Activated naive CD8-positive, alpha-beta T cell treated with anti-CD3 and anti-CD28 coated beads, Interleukin-2, amount 50 U/mL, for 24 hours (primary cell): ENCODE results near the gene LILRA1.
"Not testable (repeated sequence)": the region's sequence is repeated elsewhere in the genome, so short reads cannot be mapped to it uniquely, and the experiment has no call there.

Experiments
- ATAC-seq: fragments of 150-1000 bp; cut with Tn5 transposase; one replicate; pipeline ENCODE4 v1.10.0; 2021
- DNase-seq: peaks from one replicate; pipeline ENCODE4 v3.0.0; 2021
- H3K27ac Mint-ChIP-seq: one replicate; pipeline ENCODE4 v1.8.0; 2021; ENCODE audit warnings: mild to moderate bottlenecking, mixed read lengths
- H3K27me3 Mint-ChIP-seq: one replicate; pipeline ENCODE4 v1.8.0; 2021; ENCODE audit warnings: mixed read lengths
- H3K36me3 Mint-ChIP-seq: one replicate; pipeline ENCODE4 v1.8.0; 2021; ENCODE audit warnings: low read depth, mixed read lengths
- H3K4me1 Mint-ChIP-seq: one replicate; pipeline ENCODE4 v1.8.0; 2021; ENCODE audit warnings: mixed read lengths
- H3K4me3 Mint-ChIP-seq: one replicate; pipeline ENCODE4 v1.8.0; 2021; ENCODE audit warnings: mild to moderate bottlenecking, moderate library complexity, mixed read lengths
- H3K9me3 Mint-ChIP-seq: one replicate; pipeline ENCODE4 v1.8.0; 2021; ENCODE audit warnings: mixed read lengths

Gene LILRA1

GRCh38 chr19:54571715-54572615, 21.5 kb upstream of the LILRA1 start:
- not testable (repeated sequence) for H3K4me3 Mint-ChIP-seq, ATAC-seq, DNase-seq, H3K36me3 Mint-ChIP-seq, H3K27ac Mint-ChIP-seq, H3K9me3 Mint-ChIP-seq, H3K4me1 Mint-ChIP-seq
- peaks cover 31% of the 10 kb centered on the region for H3K27me3 Mint-ChIP-seq

- no peak overlapping the region for H3K27ac Mint-ChIP-seq
- DNase-seq (no peak), ATAC-seq (no peak)
- no peak overlapping the region for H3K4me3 Mint-ChIP-seq
- H3K4me1 Mint-ChIP-seq, result peaks cover 9% of the 10 kb centered on the region
- peaks cover 29% of the 10 kb centered on the region for H3K27me3 Mint-ChIP-seq
- no peaks in the 10 kb centered on the region for H3K9me3 Mint-ChIP-seq
- no peaks in the 10 kb centered on the region for H3K36me3 Mint-ChIP-seq
These were observed 20.6 kb upstream of the LILRA1 start for GRCh38 chr19:54572696-54573311.

GRCh38 chr19:54573330-54573872, 20.0 kb upstream of the LILRA1 start, which contains the start of gene LILRA2:
Gene LILRA2, plus strand, starts transcription at chr19:54573790. Its CDS starts 89 bp downstream, at chr19:54573879.
- no peak for ATAC-seq

GRCh38 chr19:54574051-54574450, 19.4 kb upstream of the LILRA1 start:
- Mint-ChIP-seq H3K27ac (no peak overlapping the region), H3K36me3 (no peaks in the 10 kb centered on the region), H3K4me3 (no peak overlapping the region), H3K9me3 (no peaks in the 10 kb centered on the region), H3K4me1 (peaks cover 9% of the 10 kb centered on the region), H3K27me3 (peaks cover 29% of the 10 kb centered on the region)
- no peak for DNase-seq
- ATAC-seq, result no peak

More at GRCh38 chr19:54573330-54573872, 20.0 kb upstream of the LILRA1 start, which contains the start of gene LILRA2:
- H3K27me3 Mint-ChIP-seq, result peaks cover 29% of the 10 kb centered on the region
- no peak within 1 kb of the TSS for H3K27ac Mint-ChIP-seq
- no peak for DNase-seq
- H3K9me3 Mint-ChIP-seq, result no peaks in the 10 kb centered on the region
- H3K4me1 Mint-ChIP-seq, result peaks cover 9% of the 10 kb centered on the region
- H3K36me3 Mint-ChIP-seq, result no peaks in the 10 kb centered on the region
- H3K4me3 Mint-ChIP-seq, result no peak within 1 kb of the TSS

GRCh38 chr19:54574527-54575056, 18.8 kb upstream of the LILRA1 start:
- Mint-ChIP-seq H3K27me3 (peaks cover 29% of the 10 kb centered on the region), H3K4me3 (no peak overlapping the region), H3K27ac (no peak overlapping the region), H3K9me3 (no peaks in the 10 kb centered on the region), H3K36me3 (no peaks in the 10 kb centered on the region), H3K4me1 (peaks cover 9% of the 10 kb centered on the region)
- DNase-seq (no peak), ATAC-seq (no peak)

GRCh38 chr19:54575205-54575604, 18.2 kb upstream of the LILRA1 start:
- not testable (repeated sequence) for ATAC-seq
- peaks cover 29% of the 10 kb centered on the region for H3K27me3 Mint-ChIP-seq

GRCh38 chr19:54576411-54576976, 16.9 kb upstream of the LILRA1 start:
- ATAC-seq, result no peak
- no peak overlapping the region for H3K4me3 Mint-ChIP-seq
- no peak overlapping the region for H3K27ac Mint-ChIP-seq
- peaks cover 22% of the 10 kb centered on the region for H3K27me3 Mint-ChIP-seq
- no peaks in the 10 kb centered on the region for H3K9me3 Mint-ChIP-seq
- peaks cover 9% of the 10 kb centered on the region for H3K4me1 Mint-ChIP-seq
- no peaks in the 10 kb centered on the region for H3K36me3 Mint-ChIP-seq
- DNase-seq, result no peak

More at GRCh38 chr19:54575205-54575604, 18.2 kb upstream of the LILRA1 start:
- not testable (repeated sequence) for H3K4me3 Mint-ChIP-seq, DNase-seq, H3K9me3 Mint-ChIP-seq, H3K4me1 Mint-ChIP-seq, H3K36me3 Mint-ChIP-seq, H3K27ac Mint-ChIP-seq

- ATAC-seq (no peak), DNase-seq (no peak)
- Mint-ChIP-seq H3K27me3 (peaks cover 18% of the 10 kb centered on the region), H3K4me3 (no peak overlapping the region), H3K4me1 (peaks cover 8% of the 10 kb centered on the region), H3K9me3 (no peaks in the 10 kb centered on the region), H3K36me3 (no peaks in the 10 kb centered on the region), H3K27ac (no peak overlapping the region)
These were observed 16.1 kb upstream of the LILRA1 start for GRCh38 chr19:54577334-54577733.

GRCh38 chr19:54578268-54578667, 15.2 kb upstream of the LILRA1 start:
- H3K4me1 Mint-ChIP-seq, ATAC-seq, H3K36me3 Mint-ChIP-seq, DNase-seq, H3K27ac Mint-ChIP-seq, H3K9me3 Mint-ChIP-seq, H3K4me3 Mint-ChIP-seq: not testable (repeated sequence)
- H3K27me3 Mint-ChIP-seq, result peaks cover 17% of the 10 kb centered on the region

- ATAC-seq (no peak), DNase-seq (no peak)
- Mint-ChIP-seq H3K9me3 (peaks cover 11% of the 10 kb centered on the region), H3K4me1 (no peaks in the 10 kb centered on the region), H3K27ac (no peak overlapping the region), H3K4me3 (no peak overlapping the region), H3K27me3 (peaks cover 21% of the 10 kb centered on the region), H3K36me3 (no peaks in the 10 kb centered on the region)
These were observed 7.0 kb upstream of the LILRA1 start for GRCh38 chr19:54586397-54586796.

GRCh38 chr19:54587026-54587425, 6.4 kb upstream of the LILRA1 start:
- H3K36me3 Mint-ChIP-seq, result no peaks in the 10 kb centered on the region
- no peak overlapping the region for H3K4me3 Mint-ChIP-seq
- peaks cover 22% of the 10 kb centered on the region for H3K27me3 Mint-ChIP-seq
- H3K9me3 Mint-ChIP-seq, result peaks cover 11% of the 10 kb centered on the region
- H3K4me1 Mint-ChIP-seq, result no peaks in the 10 kb centered on the region
- no peak overlapping the region for H3K27ac Mint-ChIP-seq
- ATAC-seq (no peak), DNase-seq (no peak)

GRCh38 chr19:54593931-54594626, 647 bp downstream of the LILRA1 start:
- not testable (repeated sequence) for ATAC-seq, H3K4me3 Mint-ChIP-seq, H3K27ac Mint-ChIP-seq

GRCh38 chr19:54594737-54595136, 1.3 kb downstream of the LILRA1 start:
- peaks cover 4% of the 10 kb centered on the region for H3K9me3 Mint-ChIP-seq
- no peak overlapping the region for H3K4me3 Mint-ChIP-seq
- peaks cover 8% of the 10 kb centered on the region for H3K4me1 Mint-ChIP-seq
- DNase-seq (no peak), ATAC-seq (no peak)
- H3K27me3 Mint-ChIP-seq, result peaks cover 13% of the 10 kb centered on the region
- H3K36me3 Mint-ChIP-seq, result no peaks in the 10 kb centered on the region
- H3K27ac Mint-ChIP-seq, result no peak overlapping the region

More at GRCh38 chr19:54593931-54594626, 647 bp downstream of the LILRA1 start:
- H3K36me3 Mint-ChIP-seq, H3K4me1 Mint-ChIP-seq, DNase-seq, H3K9me3 Mint-ChIP-seq: not testable (repeated sequence)
- peaks cover 13% of the 10 kb centered on the region for H3K27me3 Mint-ChIP-seq
